T follicular helper cell (primary cell): ENCODE results near the gene SEMA3D.

Experiments
- DNase-seq: peaks from one replicate; pipeline ENCODE4 v3.0.0-alpha.2; 2020; ENCODE audit warnings: low read depth

Gene SEMA3D

DNA sequence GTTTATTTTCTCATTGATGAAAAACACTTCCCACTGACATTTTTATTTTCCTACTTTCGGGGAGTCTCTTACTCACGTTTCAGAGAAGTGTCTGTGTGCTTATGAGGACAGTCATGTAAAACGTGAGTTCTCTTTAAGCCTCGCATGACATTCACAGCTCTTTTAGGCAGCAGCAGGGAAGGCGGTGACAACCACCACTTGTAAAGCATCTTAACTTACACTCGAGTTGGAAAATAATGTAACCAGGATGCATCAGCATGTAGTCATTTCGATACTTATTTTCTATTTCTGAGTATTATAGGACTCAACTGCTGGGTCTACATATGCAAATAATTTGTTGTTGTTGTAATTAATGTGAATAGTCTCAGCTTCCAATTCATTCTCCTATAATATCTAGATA, 153.6 kb downstream of the SEMA3D start:
- DNase-seq, result no peak

DNA sequence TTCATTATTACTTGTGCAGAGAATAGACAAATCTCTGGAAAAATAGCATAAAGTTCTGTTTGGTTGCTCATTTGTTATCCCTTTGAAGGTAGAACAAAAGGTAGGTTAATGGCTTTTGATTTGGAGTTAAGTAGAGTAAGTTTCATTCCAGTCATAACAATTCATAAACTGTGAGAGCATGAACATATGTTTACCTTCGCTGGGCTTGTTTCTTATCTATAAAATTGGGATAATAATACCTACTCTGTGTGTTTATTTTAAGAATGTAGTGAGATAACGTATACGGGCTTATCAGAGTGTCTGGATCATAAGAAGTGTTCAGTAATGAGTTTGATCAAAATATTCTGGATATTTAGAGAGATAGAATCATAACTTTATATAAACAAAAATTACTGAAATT, 155.4 kb downstream of the SEMA3D start:
- no peak for DNase-seq

DNA sequence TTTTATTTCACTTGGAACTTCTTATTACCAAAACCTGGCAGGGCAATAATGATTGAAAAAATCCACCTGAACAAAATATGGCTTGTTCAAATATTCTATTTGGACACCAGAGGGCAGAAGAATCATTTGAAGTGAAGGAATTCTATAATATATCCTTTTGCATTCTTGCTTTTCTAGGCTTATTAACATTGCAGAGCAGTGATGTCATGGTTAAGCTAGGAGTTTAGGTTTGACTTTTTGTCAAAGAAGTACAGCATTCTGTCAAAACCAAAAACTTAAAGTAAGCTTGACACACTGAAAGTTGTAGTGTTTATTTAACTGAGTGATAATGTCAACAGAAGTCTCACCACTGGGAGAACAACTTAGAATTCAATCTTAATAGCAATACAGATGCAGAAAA, 156.0 kb downstream of the SEMA3D start:
- no peak for DNase-seq

DNA sequence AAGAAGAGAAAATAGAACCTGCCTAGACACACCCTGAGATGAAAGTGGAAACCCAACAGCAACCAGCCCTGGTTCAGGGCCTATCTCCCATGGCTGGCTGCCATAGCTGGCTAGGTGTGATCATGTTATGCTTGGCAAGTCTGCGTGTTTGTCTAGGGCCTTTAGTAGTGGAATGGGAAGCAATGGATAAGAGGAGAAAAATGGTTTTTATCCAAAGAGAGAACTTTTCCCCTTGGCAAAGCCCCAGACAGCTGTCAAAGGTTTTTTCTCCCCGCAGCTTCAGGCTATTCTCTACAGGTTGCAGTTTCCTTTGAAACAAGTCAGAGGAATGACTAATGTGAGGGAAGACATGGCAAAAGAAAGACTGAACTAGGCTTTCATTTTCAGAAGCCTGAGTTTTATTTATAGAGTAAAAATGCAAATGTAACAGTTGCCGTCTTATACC, 161.5 kb downstream of the SEMA3D start:
- no peak for DNase-seq

DNA sequence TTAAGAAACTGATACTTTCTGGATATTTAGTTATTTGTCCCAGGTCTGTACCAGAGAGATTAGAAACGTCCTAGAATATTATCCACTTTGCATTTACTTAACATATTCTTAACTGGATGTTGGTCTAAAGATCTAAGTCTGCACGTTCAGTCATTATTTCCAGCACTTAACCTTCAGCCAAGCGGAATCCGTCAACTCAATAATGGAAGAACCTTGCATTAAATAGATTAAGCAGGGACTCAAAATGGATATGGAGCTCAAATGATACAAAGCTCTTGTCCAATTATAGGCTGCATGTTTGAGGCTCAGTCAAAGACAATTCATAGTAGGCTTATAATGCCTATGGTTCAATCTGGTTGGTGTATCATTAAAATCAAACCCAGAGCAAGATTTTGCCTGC, 162.9 kb downstream of the SEMA3D start:
- no peak for DNase-seq

DNA sequence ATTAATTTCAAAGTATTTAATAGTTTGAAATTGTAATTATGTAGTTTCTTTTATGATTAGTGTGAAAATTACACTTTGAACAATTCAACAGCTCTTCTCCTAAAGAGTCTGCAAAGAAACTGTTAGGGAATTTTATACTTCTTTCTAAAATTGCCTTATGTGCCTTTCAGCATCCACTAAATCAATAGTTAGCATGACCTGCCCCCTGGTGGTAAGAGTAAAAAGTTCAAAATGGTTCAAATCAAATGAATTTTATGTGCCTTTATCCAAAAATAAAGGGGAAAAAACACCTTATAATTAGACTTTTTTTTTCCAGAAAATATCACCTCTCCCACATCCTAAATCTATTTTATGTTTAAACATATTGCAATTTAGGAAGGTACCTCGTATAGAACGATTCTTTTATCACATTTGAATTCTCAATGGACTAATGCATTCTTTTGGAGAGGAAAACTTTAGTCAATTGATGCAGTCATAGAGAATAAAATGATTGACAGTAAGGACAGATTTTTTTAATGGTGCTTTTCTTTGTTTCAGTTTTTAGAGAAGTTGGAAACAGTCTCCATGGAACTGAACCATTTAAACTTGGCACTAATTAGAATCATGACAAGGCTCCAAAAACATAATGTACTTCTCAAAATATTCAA, 163.7 kb downstream of the SEMA3D start:
- no peak for DNase-seq

DNA sequence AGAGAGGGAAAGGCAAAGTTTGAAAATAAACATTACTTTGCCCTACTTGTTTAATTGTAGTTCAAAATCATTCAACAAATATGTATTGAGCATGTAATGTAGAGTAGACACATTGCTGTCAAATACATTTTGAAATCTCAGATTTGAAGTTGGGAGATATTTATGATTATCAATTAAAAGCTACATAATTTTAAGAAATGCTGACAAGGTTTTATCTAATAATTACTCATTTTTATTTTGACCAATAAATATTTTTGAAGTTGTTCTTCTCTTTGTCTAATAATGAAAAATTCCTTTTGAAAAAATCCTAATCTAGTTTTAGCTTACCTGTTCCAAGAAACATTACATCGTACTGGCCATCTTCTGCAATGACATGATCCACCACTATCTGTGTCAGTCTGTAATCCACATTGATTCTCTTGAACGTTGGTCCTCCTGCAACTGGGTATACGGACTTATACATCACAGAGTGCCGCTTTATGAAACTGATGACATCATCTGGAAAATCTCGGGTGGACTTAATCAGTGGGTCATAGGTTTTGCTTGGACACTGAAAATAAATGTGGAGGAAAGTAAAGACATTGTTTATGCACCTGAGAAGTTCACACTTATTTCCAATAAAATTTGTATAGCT, 164.7 kb downstream of the SEMA3D start:
- DNase-seq, result no peak

DNA sequence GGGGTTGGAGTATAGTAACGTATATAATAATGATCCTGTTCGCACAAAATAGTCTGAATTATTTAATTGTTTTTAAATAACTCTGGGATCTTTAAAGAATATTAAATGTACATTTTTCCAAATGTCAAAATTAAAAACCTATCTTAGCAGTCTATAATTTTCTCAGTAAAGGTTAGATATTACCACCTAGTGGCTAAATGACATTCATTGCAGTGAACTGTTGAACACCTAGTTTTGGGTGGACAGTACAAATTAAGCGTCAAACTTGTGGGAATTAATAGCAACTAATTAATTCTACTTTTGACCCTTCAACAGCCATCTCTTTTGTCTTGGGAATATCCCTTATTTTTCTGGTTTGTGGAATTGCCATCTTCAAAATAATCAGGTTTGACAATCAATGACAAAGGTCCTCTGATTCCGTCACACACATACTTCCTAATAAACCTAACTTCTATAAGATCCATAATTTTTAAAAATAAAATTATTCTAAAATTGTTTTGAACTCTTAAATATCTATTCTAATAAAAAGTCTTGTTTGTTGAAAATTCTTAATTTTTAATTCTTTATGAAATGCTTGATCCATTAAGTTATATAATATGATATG, 165.7 kb downstream of the SEMA3D start:
- no peak for DNase-seq

DNA sequence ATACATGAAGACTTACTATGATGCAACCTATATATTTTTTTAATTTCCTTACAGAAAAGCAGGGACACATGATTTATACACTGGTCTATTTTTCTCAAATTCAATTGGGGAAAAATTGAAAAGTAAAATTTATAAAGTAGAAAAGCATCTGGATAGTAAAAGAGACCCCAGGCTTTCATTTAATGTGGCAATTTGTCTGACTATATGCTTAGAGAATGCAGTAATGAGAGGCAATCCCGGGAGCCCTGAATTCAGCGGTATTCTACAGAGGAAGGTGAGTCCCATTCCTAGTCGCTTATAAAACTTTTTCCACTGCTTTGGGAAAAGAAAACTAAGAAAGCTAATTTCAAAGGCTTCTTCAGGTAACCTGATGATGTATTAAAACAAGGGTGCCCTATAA, 167.1 kb downstream of the SEMA3D start:
- DNase-seq, result no peak

DNA sequence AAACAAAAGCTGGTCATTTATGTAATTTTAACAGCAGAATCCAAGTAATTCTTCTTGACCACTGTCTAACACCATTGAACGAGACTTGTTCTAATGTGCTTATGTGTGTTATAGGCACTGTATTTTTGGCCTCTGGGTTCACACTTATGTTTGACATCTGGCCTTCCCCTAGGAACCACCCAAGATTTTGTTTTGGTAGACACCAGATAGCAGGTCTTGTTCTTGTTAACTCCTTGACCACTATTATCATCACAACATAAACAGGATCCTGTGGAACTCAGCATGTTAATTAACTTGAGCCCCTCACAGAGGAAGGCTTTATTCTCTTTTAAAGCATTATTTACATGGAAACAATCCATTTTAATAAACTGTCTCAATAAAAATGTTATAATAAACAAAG, 167.7 kb downstream of the SEMA3D start:
- no peak for DNase-seq

DNA sequence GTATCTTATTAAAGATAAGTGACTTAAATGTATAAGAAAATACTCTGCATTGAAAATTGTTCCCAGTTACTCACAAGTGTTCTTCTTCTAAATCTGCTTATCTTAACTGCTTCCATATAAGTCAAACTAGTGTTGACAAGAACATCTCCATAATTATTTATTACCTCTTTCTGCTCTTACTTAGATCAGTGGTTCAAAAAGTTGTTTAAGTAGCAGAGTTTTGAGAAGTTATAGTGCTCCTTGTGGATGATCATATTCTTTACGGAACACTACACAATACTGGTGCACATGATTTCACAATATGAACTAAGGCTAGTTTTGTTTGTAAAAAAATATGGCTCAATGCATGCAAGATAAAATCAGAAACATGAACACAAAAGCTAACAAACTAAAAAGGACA, 168.4 kb downstream of the SEMA3D start:
- no peak for DNase-seq

DNA sequence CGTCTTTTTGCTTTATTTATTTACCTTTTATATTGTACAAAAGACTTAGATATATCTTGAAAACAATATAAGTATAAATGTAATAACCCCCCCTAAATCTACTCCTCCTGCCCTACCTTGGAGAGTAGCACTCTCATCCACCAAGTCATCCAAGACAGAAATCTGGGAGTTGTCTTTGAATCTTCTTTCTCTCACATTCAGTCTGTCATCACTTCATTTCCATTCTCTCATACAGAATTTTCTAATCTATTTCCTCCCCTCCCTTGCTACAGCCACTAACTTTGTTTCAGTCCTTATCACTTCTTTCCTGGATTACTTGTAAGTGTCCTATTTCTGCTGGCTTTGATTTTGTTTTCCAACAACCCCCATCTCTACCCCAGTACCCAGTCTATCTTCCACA, 170.6 kb downstream of the SEMA3D start:
- DNase-seq, result no peak

DNA sequence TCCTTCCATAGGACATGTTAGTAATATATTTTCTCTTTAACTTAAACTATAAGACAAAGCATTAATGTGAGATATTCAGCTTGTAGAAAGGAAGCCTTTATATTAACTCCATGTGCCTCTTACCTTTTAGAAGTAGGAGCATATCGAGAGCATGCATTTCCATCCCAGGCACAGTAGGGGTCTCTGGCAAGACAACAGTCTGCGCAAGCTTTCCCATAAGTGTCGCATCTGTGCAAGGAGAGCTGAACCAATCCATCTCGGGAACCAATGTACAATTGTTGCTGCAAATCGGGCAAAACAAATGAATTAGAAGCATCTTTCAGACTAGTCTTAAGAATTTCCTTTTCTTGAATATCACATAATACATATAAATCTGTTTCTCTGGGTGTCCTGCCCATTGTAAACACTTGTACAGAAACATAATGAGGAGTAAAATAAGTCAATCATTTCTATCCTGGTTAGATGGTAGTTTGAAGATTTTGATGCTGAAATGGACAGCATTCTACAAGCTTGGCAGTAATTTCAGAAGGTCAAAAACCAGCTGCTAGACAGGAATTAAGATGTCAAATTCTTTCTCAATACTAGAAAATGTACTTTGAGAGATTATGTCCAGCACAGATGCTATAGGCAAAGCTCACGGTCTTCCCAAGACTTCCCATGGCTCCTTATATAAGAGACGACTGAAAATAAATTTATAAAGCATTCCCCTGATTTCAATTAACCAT, 171.8 kb downstream of the SEMA3D start:
- DNase-seq, result no peak

DNA sequence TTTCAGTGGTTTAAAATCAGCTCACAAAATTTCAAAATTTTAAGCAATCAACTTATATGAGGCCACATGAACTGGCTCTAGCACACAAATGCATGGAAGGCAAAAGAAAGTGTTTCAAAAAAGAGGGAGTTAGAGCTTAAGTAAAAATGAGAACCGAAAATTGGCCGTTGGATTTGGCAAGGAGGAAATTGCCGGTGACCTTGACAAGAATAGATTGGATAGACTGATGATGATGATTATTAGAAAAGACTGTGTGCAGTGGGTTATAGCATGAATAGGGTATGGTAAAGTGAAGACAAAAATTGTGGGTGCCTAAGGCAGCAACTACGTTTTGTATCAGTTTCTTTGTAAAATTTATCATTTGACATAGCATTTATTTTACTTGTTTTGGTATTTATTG, 175.7 kb downstream of the SEMA3D start:
- no peak for DNase-seq

DNA sequence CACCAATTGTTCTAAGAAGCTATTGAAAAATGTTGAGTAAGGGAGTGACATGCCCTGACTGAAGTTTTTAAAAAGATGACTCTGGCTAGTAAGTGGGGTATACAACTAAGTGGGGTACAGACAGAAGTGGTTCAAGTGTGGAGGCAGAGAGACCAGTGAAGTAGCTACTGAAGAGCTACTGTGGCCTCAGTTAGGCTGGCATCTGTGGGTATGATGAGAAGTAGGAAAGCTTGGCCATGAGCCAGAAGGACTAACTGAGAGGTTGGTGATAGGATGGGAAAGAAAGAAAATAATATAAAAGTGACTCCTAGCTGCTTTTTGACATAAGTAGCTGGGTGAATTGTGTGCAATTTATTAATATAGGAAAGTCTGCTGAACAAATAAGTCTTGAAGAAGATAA, 176.6 kb downstream of the SEMA3D start:
- DNase-seq, result no peak

DNA sequence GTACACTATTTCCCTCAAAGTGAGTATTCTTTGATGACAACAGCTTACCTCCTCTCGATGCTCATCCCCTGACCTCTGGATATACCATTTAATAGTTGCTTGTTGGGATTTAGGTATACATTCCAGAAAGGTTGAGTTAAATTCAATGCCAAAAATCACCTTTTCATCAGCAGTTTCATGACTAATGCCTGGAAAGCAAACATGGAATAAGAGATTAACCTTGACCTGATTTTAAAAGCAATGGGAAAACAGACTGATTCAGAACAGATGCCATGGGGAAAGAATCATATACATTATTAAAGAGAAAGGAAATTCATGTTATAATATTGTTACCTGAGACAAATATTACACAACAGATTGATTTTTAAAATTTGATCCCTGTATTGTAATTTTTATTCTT, 180.1 kb downstream of the SEMA3D start:
- DNase-seq, result no peak

DNA sequence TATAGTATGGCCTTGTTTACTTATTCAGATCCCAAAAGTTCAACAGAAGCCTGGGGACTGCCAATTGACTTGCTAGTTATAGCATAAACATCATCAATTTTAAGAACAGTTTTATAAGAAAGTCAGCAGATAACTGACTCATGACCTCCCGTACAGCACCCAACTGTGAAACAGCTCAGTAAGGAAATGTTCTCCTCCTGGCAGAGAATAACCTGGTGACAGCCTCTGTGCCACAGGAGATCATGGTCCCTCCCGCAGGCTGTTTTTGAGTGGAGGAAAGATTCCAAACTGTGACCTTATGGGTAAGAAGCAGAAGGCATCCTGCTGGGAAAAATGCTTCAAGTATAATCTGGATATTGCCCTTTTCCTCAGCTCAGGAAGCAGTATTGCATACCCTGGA, 182.5 kb downstream of the SEMA3D start:
- no peak for DNase-seq

DNA sequence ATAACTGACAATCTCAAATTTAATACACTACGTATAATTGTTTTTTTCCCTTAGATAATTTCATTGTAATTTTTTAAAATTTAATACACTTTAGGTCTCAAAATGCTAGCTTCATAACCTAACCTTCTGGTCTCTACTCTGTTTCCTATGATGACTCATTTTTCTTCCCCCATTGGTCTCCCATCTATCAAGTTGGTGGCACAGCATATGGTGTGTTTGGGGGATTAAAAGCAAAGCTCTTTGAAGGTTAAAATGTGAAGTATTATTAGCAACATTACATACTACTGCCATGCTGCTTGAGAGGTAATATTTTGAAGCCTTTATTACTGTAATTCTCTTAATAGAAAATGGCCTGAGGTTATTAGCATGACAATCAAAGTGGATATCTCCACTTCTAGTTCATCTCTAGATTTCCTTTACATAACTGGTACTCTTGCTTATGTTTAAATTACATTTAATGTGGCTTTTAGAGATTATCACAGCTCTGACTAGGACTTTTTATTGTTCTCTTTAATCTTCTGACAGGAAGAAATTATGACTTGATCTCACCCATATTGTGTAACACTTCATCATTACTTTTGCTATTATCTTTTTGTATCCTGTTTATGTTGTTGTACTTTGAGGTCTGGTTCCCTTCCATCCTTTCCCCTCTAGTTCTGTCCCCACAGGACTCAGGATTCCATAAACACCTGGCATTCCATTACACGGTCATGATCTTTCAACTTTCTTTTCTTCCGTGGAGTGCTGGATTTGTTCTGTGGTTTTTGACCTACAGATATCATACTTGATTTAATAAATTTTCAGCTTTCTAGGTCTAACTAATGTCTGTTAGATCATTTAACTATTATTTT, 185.1 kb downstream of the SEMA3D start:
- no peak for DNase-seq

DNA sequence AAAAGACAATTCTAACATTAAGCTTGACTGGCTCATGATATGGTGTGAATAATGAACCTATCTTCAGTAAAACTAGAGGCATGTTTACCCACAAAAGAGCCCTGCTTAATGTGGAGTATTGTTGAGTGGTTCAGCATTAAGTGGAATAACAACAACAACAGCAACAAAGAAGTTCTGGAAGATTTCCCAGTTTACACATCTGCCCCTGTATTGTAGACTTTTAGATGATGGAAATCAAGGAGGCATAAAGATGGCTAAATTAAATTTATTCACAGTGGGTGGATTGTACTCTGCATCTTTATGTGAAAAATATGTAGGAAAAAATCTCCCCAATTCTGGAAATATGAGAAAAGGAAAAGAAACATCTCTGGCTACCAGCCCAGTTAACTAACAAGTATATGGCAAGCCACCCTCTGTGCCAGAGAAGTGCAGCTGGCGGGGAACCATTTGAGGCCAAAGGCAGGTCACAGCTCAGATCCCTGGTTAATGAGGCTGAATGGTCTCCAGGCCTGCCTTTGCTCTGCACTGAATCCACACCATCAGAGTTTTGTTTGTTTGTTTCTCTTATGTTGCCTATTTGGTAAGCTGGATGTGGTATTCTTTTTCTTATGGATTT, 186.0 kb downstream of the SEMA3D start:
- no peak for DNase-seq

DNA sequence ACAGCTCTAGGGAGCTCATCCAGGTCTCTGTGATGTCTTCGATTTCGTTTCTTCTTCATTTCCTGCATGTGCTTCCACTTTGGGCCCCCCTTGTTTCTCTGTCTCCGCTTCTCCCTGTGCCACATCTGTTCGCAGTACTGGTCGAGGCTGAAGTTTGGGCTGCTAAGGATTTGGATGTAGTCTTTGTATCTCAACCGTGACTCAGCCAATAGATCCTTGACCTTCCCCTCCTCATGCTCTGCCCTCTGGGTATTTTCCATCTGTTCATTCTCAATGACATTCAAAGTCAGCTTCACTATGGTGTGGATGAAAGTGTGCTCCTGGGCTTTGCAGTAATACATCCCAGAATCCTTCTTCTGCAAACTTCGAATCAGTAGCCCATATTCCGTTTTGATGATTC, 187.4 kb downstream of the SEMA3D start:
- no peak for DNase-seq

DNA sequence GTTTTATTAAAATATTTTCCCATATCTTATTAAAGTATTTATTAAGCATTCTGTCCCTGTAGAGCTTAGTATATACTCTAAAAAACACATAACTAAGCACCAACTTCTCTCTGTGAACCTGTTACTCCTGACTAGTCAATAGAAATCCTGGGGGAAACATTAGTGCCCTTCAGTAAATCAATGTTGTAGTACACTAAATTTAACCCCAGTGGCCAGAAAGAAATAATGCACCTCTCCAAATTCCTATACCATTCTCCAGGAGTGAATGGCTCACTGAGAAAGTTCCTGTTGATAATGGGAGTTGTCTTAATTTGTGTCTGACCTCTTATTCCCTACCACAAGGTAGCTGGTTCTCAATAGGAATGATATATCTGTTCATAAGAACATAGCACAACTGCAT, 188.2 kb downstream of the SEMA3D start:
- no peak for DNase-seq

DNA sequence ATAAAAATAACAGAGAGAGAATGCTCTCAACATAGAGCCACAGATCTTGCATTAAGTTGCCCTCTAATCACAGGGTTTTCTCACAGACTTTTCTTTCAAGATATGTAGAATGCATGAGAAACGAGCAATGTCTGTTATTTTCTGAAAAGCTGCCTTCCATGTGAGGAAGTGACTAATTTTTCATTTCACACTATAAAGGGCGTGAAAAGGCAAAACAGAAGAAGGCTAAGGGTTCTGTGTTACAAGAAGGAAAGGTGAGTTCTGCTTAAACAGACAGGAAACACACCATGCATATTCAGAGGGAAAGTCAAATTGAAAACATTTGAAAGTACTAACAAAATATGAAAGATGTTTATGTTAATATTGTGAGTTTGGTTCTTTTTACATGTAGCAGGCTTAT, 189.2 kb downstream of the SEMA3D start:
- DNase-seq, result no peak
